Stomach (tissue), 4 donors: ENCODE measurements around the gene TRAM2.

Experiments used
- POLR2A ChIP-seq, 4 donors: fragments of 450-650 bp; IDR thresholded peaks; one replicate each; pipeline ENCODE4 v1.6.1; 2016; ENCODE audit warnings: antibody characterized with exemption in 4 of 4, control low read depth in 2 of 4, mild to moderate bottlenecking in 1 of 4, moderate library complexity in 1 of 4
- POLR2AphosphoS5 ChIP-seq, 3 donors: sonication (generic); formaldehyde crosslinking; IDR thresholded peaks; one replicate each; pipeline ENCODE4 v1.6.1; 2016; ENCODE audit warnings: antibody characterized with exemption in 3 of 3

DNA sequence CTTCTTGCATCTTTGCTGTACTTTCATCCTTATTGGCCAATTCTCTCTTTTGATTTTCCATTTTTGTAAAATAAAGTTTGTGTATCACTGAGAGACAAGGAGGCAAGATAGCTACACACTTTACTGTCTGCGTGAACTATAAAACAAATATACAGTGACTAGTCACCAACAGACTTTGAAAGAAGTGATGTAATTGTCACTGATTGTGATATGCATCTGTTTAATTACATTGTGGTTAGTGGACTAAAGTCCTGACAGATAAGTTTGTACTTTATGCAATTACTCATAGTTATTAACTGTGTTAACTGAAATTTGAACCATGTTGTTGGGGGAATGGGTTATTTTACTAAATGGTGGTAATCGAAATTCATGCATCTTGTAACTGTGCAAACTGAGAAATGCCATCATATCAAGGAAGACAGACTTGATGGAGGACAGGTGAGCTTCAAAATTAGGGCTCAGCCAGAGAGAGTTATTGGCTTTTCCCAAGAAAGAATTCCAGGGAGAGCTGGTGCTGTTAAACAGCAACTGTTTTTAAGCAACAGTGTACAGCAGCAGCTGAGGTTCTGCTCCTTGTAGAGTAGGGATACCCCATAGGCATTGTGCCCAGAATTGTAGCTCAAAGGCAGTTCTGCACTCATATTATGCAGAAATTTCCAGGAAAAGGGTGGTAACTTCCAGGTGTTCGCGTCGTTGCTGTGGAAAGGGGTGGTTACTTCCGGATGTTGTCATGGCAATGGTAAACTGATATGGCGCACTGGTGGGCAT, 93.8 kb downstream of the TRAM2 start:
- no peak for TF ChIP-seq POLR2A (IDR thresholded peaks at IDR 0.05)
- TF ChIP-seq POLR2AphosphoS5 (IDR thresholded peaks at IDR 0.05), result no peak
